OCI-LY3 (cell line): ENCODE measurements around the gene PIWIL4.

Experiments used
- CTCF ChIP-seq: fragments of 200-600, 300-600 bp; sonication (generic); IDR thresholded peaks from 2 replicates; pipeline ENCODE4 v1.5.1; 2014; ENCODE audit warnings: antibody characterized with exemption, low read length, low read depth
- EZH2phosphoT487 ChIP-seq: fragments of 200-600 bp; shearing (Covaris generic); IDR thresholded peaks from 2 replicates; pipeline ENCODE4 v1.6.1; 2018; ENCODE audit warnings: antibody characterized with exemption, mixed run types, low read depth

GRCh38 chr11:94533696-94534630 lies 33.2 kb upstream of the PIWIL4 start:
- no peak for TF ChIP-seq CTCF
- TF ChIP-seq EZH2phosphoT487: no peak
